GM18909 (cell line): ENCODE data around the gene WDR13.
A peak's percentile ranks its signal among the peaks of the same experiment; 100 is the strongest.
"Not testable (repeated sequence)": the region's sequence is repeated elsewhere in the genome, so short reads cannot be mapped to it uniquely, and the experiment has no call there.

ENCODE experiments used
- ATAC-seq: cut with Tn5 transposase; IDR thresholded peaks from one replicate; pipeline ENCODE4 v1.9.1; 2021; ENCODE audit warnings: mild to moderate bottlenecking; ENCODE audit not compliant: unreplicated experiment, poor library complexity

WDR13 gene

DNA sequence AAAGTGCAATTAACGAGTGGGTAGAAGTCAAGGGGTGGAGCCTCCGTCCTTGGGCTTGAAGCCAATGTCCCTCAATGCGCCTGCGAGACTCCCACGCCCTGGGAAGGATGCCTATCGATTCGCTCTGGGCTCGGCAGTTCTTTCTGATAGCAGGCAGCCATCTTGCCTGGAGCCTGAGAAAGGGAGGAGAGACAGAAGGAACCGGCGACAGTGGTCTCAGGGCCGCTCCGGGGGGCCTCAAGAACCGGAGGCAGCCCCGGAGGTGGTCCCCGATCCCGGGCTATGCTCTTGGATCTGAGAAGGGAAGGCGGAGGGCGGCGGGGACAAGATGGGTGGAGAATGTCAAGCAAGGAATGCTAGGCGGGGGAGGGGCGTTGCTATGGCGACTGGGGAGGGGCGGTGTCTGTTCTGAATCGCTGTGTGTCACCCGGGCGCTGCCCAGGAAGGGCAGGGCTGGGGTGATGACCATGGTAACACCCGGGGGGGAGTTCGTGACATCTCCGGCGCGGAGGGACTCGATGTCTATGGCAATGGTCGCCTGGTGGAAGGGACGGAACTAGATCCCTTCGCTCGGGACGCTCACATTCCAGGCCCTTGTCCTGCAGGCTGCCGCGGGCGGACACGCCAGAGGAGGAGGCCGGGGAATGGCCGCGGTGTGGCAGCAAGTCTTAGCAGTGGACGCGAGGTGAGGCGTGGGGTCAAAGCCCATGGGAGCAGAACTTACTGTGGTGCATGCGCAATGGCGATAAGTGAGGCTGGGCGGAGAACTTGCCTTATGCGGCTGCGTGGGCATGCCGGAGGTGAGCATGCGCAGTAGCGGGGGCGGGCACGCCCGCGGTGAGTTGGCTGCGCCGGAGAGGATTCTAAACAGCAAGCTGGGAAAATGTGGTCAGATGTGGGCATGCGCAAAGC, at the start of gene WDR13:
WDR13 (plus strand) TSS at position 140 of the 912 bp plus-strand sequence; CDS start at position 645, 505 bp downstream.
- ATAC-seq: peak; percentile 78

GRCh38 chrX:48548871-48549270, 48.4 kb upstream of the WDR13 start:
- ATAC-seq: no peak

GRCh38 chrX:48555731-48556325, 41.5 kb upstream of the WDR13 start:
- not testable (repeated sequence) for ATAC-seq

DNA sequence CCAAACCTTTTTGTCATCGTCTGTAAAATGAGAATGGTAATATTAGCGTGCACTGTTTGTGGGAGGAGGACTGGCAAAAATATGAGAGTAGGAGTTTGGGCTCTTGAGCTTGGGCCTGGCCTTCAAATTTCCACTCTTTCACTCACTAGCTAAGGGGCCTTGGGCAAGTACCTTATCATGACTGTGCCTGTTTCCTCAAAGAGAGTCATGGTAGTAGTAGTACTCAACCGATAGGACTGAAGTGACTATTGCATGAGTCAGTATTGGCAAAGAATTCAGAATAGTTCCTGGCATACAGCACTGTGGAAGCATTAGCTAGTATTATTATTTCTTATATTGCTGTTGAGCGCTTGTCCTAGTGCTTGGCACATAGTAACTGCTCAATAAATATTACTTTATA, 39.0 kb upstream of the WDR13 start:
- no peak for ATAC-seq

DNA sequence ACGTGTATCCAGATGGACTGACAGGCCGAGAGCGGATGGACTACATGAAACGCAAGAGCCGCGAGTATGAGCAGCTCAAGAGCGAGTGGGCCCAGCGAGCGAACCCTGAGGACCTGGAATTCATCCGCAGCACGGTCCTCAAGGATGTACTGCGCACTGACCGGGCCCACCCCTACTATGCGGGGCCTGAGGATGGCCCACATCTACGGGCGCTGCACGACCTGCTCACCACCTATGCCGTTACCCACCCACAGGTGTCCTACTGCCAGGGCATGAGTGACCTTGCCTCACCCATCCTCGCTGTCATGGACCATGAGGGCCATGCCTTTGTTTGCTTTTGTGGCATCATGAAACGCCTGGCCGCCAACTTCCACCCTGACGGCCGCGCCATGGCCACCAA, 37.7 kb upstream of the WDR13 start:
- ATAC-seq: no peak

DNA sequence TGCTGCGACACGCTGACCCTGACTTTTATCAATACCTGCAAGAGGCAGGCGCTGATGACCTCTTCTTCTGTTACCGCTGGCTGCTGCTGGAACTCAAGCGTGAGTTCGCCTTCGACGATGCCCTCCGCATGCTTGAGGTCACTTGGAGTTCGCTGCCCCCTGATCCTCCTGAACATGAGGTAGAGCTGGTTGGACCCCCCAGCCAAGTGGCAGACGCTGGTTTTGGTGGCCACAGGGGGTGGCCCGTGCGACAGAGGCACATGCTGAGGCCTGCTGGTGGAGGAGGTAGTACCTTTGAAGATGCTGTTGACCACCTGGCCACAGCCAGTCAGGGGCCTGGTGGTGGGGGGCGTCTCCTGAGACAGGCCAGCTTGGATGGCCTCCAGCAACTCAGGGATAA, 37.2 kb upstream of the WDR13 start:
- ATAC-seq: no peak

DNA sequence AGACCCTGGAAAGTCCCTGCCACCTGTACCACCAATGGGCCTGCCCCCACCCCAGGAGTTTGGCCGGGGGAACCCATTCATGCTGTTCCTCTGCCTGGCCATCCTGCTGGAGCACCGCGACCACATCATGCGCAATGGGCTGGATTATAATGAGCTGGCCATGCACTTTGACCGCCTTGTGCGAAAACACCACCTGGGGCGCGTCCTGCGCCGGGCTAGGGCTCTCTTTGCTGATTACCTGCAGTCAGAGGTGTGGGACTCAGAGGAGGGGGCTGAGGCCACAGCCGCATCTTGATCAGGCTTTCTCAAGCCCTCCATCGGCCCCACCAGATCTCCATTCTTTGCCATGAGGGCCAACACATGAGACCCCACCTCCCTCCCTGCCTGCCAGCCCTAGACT, 36.6 kb upstream of the WDR13 start:
- no peak for ATAC-seq

GRCh38 chrX:48569958-48570357, 27.3 kb upstream of the WDR13 start:
- peak; percentile 40 for ATAC-seq

GRCh38 chrX:48573690-48574269, 23.5 kb upstream of the WDR13 start:
- ATAC-seq: no peak

- peak; percentile 87 for ATAC-seq
Measured at GRCh38 chrX:48574270-48575266, 22.7 kb upstream of the WDR13 start, which contains the start of gene RBM3. Gene RBM3, plus strand, starts transcription at chrX:48574484. Its CDS starts 697 bp downstream, at chrX:48575181.

DNA sequence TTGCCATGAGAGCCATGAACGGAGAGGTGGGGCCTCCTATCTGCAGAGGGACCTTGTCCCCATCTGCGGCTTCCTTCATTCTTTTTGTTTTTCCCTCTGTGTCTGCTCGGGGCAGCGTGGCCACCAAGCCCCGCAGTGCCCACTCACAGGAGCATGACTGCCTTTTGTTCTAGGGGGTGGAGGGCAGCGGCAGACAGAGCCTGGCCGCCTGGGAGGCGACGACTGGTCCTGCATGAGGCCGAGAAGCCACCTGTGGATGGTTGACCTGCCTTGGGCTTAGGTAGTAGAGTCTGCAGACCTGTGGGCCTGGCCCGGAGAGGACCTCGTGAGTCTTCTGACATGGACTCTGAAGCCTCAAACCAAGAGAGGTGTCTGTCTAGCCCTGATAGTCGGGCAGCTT, 21.6 kb upstream of the WDR13 start:
- ATAC-seq: no peak

GRCh38 chrX:48576108-48576507, 21.2 kb upstream of the WDR13 start:
- no peak for ATAC-seq

GRCh38 chrX:48578661-48579128, 18.6 kb upstream of the WDR13 start:
- ATAC-seq: no peak

GRCh38 chrX:48579259-48579658, 18.0 kb upstream of the WDR13 start:
- no peak for ATAC-seq

- no peak for ATAC-seq
Measured at GRCh38 chrX:48580662-48581061, 16.6 kb upstream of the WDR13 start.

DNA sequence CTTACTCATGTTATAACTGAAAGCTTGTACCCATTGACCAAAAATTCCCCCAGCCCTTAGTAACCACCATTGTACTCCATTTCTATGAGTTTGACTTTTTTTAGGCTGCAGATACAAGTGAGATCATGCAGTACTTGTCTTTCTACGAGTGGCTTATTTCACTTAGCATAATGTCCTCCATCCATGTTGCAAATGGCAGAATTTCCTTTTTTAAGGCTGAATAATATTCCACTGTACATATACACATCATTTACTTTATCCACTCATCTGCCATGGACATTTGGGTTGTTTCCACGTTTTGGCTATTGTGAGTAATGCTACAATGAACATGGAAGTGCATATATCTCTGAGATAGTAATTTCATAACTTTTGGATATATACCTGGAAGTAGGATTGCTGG, 12.6 kb upstream of the WDR13 start:
- no peak for ATAC-seq

DNA sequence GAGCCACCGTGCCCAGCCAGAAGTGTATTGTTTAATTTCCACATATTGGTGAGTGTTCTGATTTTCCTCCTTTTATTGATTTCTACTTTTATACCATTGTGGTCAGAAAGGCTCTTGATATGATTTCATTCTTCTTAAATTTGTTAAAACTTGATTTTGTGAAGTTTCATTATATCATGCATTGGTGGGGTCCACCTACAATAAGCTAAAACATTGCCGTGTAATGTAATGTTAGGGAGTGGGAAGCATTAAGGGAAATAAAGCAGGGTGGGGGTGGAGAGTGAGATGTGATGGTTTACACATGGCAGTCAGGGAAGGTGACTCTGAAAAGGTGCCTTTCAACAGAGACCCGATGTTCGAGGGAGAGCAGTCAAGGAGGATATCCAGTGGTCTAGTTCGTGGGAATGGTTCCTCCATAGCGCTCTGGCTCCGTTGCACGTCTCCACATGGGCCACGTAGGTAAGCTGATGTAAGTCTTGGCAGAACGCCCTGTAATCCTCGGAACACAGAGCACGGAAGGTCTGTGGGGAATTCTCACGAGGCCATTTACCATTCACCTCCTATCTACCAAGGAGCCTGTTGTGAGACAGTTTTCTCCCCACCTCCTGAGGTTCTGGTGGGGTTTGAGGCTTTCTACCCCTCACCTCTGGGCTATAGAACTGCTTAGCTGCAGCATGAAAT, 7.7 kb upstream of the WDR13 start:
- ATAC-seq: no peak

DNA sequence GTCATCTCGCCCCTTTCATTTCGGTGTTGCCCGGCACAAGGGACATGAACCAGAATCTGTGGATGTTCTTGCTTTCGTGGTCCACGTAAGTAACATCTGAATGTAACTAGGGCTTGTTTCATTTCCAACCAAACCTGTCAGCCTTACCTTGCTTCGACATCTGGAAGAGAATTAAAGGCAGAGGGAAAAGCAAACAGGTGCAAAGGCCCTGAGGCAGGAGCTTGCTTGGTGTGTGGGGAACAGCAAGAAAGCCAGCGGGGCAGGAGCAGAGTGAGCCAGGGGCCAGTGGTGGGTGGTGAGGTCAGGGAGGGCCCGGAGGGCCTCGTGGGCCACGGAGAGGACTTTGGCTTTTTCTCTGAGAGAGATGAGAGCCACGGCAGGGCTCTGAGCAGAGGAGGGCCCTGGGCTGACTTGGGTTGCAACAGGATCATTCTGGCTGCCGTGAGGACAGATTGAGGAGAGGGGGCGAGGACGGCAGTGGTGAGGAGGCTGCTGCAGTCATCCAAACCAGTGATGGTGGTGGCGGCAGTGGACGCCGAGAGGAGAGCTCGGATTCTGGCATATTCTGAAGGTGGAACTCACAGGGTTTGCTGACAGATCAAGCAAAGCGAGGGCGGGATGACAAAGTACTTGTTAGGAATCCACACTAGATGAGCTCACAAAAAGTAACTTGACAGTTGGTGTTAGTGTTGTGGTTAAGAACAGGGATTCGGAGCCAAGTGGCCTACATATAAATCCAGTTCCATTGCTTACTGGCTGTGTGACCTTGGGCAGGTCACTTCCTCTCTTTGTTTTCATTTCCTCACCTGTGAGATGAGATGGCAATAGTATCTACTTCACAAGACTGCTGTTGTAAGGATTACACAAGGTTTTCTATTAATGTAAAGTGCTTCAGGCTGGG, 6.8 kb upstream of the WDR13 start:
- no peak for ATAC-seq
